Skin epidermis (tissue), 12 donors: ENCODE data around the gene TEAD2.
"Not testable (repeated sequence)": the region's sequence is repeated elsewhere in the genome, so short reads cannot be mapped to it uniquely, and the experiment has no call there.

Source experiments
- H3K27ac ChIP-seq, 21 experiments: fragments of 200-600 bp; sonication (generic) in 11 of 21; one replicate each; pipeline ENCODE4 v1.5.0; 2020; ENCODE audit warnings: mild to moderate bottlenecking in 3 of 21, inconsistent platforms in 2 of 21, moderate library complexity in 2 of 21
- H3K4me3 ChIP-seq, 7 experiments: fragments of 200-600 bp; sonication (generic) in 2 of 7; one replicate each; pipeline ENCODE4 v1.5.0; 2020; ENCODE audit warnings: inconsistent platforms in 2 of 7, mild to moderate bottlenecking in 2 of 7, moderate library complexity in 1 of 7

The TEAD2 gene

DNA sequence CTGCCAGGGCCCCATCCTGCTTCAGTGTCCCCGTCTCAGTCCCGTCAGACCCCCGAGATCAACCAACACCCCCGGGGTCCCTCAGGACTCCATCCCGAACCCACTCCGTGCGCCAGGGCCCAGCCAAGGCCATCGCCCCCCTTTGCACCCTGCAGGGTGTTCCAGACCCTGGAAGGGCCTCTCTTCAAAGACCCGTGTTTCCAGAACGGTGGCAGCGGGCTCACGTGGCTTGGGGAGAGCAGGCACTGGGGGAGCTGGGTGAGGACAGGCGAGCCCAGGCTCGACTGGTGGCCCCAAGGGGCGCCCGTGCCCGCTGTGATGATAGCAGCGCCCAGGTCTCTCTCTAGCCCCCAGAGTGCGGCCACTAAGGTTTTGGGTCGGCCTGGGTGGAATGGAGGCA is 27.2 kb upstream of the TEAD2 start:
- Histone ChIP-seq H3K27ac (no peak overlapping the region), H3K4me3 (no peak overlapping the region)

DNA sequence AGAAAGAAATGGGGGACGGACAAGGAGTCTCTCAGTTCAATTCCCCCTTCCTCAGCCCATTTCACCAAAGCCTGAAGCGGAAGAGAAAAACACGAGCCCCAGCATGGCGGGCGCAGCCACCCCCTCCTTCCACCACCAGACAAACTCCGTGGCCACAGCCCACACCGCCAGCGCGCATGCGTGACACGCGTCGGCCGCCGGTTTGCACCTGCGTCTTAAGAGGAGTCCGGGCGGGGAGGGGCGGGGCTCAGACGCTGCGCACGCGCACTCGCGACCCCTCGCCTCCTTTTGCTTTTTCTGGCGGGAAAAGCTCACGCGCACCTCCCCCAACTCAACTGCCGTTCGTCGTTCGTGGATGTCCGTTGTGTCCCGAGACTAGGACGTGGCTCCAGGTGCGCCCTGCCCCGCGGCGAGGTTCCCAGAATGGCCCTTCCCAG is 25.7 kb upstream of the TEAD2 start, which contains the start of gene KASH5:
TSS of gene KASH5 (plus strand) at position 314 of the 437 bp plus-strand sequence. CDS start 2,635 bp downstream, outside the sequence.
- Histone ChIP-seq H3K27ac (no peak within 1 kb of the TSS), H3K4me3 (peak within 1 kb of the TSS in 5 of 7 experiments; percentile 0 to 30 (median 13))

DNA sequence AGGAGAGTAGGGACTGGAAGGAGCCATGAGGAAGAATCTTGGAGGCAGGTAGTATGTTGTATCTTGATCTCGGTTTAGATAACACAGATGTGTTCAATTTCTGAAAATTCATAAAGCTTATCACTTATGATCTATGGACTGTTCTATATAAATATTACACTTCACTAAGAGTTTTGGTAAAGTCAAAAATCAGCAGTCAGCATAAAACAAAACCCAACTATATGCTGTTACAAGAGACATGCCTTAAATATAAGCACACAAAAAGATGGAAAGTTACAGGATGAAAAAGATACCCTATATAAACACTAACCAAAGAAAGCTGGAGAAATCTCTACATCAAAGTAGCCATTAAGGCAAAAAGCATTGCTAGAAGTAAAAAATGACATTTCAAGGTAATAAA is 21.4 kb upstream of the TEAD2 start:
- no peak overlapping the region for H3K4me3 ChIP-seq
- no peak overlapping the region for H3K27ac ChIP-seq

DNA sequence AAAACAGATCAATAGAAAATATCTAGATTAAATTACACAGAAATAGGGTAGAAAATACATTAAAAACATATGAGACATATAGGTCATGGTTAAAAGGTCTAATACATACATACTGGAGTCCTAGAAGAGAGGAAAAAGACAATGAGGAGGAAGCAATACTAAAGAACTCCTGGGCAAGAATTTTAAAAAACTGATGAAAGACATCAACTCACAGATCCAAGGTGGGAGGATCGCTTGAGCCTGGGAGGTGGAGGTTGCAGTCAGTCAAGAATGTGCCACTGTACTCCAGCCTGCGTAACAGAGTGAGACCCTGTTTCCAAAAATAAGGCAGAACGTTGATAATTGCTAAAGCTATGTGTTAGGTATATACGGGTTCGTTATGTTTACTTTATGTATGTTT is 20.4 kb upstream of the TEAD2 start:
- H3K4me3 ChIP-seq, result no peak overlapping the region
- no peak overlapping the region for H3K27ac ChIP-seq

DNA sequence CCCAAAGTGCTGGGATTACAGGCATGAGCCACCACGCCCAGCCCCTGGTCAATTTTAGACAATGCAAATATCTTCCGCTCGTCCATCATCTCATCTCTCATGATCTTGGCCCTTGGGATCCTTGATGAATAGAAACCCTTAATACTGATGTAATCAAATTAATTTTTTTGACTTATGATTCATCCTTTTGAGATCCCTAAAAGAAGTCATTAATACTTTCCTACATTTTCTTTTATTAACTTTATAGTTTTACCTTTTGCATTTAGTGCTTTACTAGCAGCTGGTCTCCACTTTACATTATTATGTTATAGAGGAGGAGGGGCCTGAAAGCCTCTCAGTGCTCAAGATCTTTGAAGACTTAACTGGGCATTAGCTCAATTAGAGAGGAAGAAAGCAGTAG is 18.2 kb upstream of the TEAD2 start:
- no peak overlapping the region for H3K4me3 ChIP-seq
- no peak overlapping the region for H3K27ac ChIP-seq

DNA sequence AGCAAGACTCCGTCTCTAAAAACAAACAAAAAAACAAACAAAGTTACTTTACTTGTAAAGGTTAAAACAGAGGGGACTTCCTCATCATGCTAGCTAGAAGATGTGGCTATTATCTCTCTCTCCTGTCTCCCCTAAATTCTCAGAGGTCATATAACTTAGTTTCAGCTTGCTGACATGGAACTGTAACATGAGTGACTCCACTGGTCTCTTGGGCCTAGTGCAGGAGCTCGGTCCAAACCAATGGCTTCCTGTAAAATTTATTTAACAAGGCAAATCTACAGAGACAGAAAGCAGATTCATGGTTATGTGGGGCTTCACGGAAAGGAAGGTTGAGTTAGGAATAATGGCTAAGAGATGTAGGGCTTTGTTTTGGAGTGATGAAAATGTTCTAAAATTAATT is 16.3 kb upstream of the TEAD2 start:
- no peak overlapping the region for H3K4me3 ChIP-seq
- no peak overlapping the region for H3K27ac ChIP-seq

DNA sequence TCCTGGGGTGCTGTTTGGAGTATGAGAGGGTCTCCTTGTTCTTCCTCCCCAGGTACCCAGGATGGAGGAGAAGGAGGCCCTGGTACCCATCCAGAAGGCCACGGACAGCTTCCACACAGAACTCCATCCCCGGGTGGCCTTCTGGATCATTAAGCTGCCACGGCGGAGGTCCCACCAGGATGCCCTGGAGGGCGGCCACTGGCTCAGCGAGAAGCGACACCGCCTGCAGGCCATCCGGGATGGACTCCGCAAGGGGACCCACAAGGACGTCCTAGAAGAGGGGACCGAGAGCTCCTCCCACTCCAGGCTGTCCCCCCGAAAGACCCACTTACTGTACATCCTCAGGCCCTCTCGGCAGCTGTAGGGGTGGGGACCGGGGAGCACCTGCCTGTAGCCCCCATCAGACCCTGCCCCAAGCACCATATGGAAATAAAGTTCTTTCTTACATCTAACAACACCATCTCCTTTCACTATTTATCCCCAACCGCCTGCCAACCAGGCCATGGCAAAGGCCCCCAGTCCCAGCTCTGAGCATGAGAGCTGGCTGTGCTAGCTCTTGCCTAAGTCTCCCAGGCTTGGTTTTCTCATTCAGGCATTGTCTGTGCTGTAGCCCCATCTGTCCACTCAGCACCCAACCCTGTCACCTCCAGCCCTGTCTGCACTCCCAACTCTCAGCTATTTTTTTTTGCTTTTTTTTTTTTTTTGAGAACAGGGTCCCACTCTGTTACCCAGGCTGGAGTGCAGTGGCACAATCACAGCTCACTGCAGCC is 12.6 kb upstream of the TEAD2 start:
- Histone ChIP-seq H3K4me3 (no peak overlapping the region), H3K27ac (no peak overlapping the region)

DNA sequence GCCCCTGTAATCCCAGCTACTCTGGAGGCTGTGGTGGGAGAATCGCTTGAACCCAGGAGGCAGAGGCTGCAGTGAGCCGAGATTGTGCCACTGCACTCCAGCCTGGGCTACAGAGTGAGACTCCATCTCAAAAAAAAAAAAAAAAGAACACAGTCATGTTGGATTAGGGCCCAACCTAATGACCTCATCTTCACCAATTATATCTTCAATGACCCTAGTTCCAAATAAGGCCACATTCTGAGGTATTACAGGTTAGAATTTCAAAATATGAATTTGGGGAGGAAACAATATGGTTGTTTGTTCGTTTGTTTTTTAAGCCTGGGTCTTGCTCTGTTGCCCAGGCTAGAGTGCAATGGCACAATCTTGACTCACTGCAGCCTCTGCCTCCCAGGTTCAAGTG is 11.0 kb upstream of the TEAD2 start:
- H3K4me3 ChIP-seq, H3K27ac ChIP-seq: not testable (repeated sequence)

DNA sequence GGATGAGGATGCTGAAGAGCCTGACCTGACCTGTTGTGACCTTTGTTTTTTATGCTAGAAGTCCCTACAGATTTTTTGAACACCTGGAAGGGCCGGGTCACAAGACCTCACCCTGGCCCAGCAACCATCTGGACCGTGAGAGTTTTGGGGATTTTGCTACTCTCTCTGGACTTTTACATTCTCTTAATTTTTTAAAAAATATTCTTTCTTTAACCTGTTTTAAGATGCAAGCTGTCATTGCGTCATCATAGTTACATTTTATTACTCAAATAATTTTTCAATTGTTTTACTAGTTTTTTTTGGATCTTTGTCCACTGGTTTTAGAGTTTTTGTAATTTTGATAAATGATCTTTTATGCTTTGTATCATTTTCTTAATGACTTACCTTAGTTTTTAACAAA is 9.0 kb upstream of the TEAD2 start:
- Histone ChIP-seq H3K27ac (no peak overlapping the region), H3K4me3 (no peak overlapping the region)

DNA sequence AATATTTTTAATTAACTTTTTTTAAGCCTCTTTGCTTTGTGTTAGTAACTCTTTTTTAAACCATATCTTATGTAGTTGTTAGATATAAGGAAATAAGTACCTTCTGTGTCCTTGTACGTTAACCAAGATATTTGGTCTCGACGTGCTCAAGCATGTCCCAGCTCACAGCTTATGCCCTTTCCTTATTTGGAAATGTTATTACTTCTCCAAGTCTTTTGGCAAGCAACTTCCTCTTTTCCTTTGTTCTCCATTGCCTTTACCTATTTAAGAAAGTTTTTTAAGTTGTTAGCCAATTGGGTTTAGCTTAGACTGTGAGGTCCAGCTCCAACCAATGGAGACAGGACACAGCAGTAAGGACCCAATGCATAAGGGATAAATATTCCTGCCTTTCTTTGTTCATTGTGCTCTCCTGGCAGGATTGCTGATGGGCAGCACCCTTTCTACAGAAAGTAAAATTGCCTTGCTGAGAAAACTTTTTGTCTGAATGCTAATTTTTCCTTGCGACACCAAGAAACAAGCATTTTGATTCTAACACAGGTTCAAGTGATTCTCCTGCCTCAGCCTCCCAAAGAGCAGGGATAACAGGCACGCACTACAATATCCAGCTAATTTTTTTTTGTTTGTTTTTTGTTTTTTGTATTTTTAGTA is 6.6 kb upstream of the TEAD2 start:
- no peak overlapping the region for H3K4me3 ChIP-seq
- H3K27ac ChIP-seq, result no peak overlapping the region

DNA sequence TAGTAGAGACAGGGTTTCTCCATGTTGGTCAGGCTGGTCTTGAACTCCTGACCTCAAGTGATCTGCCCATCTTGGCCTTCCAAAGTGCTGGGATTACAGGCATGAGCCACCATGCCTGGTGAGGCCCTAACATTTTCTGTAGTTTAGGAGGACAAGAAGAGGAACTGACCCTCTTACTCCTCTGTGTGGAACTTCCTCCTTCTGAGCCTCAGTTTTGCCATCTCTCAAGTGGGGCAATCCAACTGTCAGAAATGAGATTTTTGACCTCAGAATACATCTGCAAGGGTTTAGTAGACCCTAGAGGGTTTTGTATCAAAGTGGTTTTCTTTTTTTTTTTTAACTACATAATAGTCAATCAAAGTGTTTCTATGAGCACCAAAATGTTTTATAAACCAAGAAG is 3.9 kb upstream of the TEAD2 start:
- no peak overlapping the region for H3K27ac ChIP-seq
- H3K4me3 ChIP-seq, result no peak overlapping the region

DNA sequence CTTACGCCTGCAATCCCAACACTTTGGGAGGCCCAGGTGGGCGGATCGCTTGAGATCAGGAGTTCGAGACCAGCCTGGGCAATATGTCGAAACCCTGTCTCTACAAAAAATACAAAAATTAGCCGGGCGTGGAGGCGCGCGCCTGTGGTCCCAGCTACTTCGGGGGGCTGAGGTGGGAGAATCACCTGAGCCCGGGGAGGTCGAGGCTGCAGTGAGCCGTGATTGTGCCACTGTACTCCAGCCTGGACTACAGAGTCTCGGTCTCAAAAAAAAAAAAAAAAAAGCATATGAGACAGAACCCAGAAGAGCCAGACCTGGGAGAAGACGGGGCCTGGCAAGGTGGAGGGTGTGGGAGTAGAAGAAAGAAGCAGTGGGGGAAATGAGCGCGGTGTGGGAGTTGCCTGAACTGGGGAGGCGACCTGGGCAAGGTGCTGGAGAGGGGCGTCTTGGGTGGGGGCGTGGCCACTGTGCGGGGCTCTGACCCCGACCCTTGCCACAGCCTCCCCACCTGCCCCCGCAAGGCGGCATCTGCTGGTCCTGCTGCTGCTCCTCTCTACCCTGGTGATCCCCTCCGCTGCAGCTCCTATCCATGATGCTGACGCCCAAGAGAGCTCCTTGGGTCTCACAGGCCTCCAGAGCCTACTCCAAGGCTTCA is 2.0 kb upstream of the TEAD2 start:
- H3K27ac ChIP-seq, result peak overlapping the region in 3 of 21 experiments; percentile 40 to 63 (median 49)
- H3K4me3 ChIP-seq, result no peak overlapping the region

DNA sequence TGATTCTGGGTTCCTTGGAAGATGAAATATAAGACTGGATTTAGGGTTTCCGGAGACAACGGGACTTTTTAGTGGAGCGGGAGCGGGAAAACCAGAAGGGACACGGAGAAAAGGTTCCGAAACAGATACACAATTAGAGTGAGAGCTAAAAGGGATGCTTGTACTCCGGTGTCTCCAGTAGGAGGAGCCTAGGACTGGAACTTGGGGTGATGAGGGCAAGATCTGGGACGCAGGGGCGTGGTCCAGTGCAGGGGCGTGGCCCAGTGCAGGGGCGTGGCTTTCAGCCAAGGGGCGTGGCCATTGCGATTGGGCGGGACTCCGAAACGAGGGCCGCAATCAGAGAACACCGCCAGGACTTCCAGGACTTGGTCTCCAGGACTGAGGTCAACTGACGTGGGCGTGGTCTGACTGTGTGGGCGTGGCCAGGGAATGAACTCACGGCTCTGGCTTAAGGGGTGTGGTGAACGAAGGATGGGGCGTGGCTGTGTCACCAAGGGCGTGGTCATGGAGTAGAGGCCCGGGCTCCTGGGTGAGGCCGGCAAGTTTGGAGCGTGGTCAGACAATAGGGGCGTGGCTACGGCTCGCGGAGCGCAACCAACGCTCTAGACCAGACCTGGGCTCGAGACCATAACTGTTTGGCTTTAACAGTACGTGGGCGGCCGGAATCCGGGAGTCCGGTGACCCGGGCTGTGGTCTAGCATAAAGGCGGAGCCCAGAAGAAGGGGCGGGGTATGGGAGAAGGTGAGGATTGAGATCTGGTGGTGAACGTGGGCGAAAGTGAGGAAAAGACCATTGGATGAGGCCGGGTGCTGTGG is 1.3 kb upstream of the TEAD2 start, which contains the start of gene DKKL1:
TSS of gene DKKL1 (plus strand) at position 610 of the 815 bp plus-strand sequence. CDS start at position 732, 122 bp downstream.
- H3K27ac ChIP-seq, result peak within 1 kb of the TSS in 20 of 21 experiments; percentile 49 to 94 (median 85)
- H3K4me3 ChIP-seq, result peak within 1 kb of the TSS; percentile 40 to 65 (median 55)

DNA sequence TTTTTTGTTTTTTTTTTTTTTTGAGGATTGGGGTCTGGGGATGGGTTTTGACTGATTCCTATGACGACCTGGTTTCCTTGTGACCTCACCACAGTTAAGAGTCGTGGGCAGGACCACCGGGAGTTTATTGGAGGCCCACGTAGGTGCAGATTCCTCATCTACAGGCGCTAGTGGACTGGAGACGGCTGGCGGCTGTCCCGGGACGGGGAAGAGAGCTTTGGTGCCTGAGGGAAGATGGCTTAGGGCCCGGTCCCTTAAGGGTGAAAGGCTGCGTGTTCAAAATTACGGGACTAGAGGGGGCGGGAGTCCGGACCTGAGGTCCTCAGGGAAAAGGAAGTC is 682 bp upstream of the TEAD2 start:
- peak overlapping the region; percentile 40 to 65 (median 55) for H3K4me3 ChIP-seq
- peak overlapping the region in 16 of 21 experiments; percentile 49 to 94 (median 86) for H3K27ac ChIP-seq

DNA sequence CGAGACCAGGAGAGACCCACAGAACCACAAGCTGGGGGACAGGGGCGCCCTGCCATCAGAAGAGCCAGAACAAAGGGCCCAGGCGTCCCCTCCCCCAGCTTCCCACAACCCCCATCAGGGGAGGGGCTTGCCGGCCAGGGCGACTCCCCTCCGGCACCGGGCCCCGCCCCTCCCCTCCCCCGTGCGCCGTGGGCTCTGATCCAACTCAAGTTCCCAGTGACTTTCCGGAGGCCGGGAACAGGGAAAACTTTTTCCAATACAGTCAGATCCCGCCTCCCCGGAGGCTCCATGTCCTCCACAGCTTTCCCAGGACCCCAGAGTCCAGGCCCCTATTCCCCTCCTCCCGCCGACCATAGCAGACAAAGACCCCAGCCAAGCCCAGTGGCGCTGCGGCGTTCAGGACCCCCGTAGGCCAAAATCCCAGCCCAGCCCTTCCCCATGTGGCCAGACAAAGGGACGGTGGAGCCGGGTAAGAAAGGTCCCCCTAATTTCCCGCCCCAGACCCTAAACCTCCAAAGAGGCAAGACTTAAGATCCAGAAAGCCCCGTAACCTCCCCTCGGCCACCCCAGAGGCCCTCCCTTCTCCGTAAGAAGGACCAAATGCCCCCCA is 673 bp downstream of the TEAD2 start:
- Histone ChIP-seq H3K4me3 (peak overlapping the region; percentile 40 to 65 (median 55)), H3K27ac (peak overlapping the region; percentile 51 to 94 (median 86))

DNA sequence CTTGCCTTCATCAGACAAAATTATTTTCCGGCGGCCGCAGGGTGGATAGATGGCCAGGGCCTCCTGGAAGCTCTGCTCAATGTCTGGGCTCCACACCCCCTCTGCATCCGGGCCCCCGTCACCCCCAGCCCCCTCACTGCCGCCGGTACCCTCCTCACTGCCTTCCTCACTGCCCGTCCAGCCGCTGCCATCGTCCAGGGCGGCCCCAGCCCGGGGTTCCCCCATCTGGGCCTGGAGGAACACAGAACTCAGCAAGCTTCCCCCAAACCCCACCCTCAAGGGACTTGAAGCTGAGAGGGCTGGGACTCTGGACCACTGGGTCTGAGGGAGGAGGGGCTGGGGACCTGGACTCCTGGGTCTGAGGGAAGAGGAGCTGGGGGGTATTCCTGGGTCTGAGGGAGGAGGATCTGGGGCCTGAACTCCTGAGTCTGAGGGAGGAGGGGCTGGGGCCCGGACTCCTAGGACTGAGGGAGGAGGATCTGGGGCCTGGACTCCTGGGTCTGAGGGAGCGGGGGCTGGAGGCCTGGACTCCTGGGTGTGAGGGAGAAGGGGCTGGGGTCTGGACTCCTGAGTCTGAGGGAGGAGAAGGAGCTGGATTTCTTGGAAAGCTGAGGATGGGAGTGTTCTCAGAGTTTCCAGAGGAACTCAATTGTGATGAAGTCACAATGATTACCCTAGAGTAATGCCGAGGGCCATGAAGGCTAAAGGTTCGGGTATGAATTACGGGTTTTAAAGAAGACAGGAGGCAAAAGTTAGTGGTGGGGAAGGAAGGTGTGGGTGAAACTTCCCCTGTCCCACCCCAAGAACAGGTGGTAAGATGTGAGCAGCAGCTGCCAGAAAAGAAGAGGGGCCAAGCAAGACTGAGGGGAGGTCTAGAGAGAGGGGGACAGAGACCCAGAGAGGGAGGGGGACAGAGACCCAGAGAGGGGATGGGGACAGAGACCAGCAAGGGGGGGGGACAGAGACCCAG is 2.1 kb downstream of the TEAD2 start:
- Histone ChIP-seq H3K4me3 (no peak overlapping the region), H3K27ac (peak overlapping the region in 10 of 21 experiments; percentile 83 to 94 (median 89))

DNA sequence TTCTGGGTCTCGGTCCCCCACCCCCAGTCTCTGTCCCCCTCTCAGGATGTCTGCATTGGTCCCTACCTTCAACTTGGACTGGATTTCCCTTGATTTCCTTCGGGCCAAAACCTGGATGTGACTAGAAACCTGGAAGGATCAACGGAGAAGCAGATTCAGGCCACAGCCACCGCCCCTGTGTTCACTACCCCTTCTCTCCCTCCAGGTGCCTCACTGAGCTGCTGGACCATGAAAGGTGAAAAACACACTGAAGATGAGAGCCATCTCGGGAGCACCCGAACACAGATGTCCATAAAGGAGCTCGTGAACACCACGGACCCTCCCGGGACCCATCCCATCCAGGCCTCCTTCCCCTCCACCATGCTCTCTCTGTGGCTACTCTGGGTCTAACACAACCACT is 5.0 kb downstream of the TEAD2 start:
- no peak overlapping the region for H3K4me3 ChIP-seq
- peak overlapping the region in 4 of 21 experiments; percentile 3 to 43 (median 20) for H3K27ac ChIP-seq

DNA sequence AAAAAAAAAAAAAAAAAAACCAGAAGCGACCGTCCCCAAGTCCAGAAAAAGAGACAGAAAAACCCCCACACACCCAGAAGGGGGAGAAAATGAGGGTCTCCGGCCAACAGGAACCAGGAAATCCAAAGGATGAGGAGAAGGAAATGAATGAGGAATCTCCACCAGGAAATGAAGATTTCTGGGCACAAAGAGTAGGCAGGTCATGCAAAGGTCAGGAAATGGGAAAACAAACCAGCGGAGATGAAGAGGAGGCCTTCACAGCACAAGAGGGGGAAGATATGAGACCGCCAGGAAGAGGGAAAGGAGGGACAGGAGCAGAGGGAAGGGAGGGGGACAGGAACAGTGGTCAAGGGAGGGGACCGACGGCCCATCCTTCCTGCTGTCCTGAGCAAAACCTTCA is 5.8 kb downstream of the TEAD2 start:
- Histone ChIP-seq H3K4me3 (no peak overlapping the region), H3K27ac (peak overlapping the region in 2 of 21 experiments; percentile 42 to 43)
